ENCODE data around the gene PPP1R14D.

DNA sequence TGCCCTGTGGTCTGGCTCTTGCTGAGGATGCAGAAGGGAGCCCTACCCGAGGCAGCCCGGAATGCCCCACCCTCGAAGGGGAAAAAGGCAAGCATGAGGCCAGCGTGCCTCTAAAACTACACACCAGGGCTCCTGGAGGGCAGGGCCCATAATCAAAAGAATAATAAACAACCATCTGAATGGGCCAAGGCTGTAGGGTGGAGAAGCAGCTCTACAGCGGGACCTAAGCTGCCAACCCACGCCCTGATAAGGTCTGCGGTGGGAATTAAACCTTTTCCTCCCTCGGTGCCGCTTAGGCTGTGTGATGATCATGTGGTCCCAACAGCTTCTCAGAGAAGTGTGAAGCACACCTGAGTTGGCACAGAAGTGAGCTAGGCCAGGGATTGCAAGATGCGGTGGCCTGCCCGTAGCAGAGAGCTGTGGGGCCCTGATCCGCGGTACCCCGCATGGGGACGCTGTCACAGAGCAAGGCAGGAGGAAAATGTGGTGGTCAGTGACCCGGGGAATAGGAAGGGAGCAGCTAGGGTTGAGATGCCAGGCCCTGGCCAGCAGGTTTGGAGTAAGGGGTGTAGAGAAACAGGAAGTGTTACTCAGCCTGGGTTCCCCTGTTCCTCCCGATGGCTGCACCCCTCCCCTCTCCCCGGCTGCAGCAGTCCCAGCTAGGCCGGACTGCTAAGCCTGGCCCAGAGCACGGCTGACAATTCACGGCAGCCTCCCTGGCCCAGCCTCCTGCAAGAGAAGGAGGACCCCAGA lies 59.8 kb downstream of the PPP1R14D start:
- TF ChIP-seq, protein P1, sequence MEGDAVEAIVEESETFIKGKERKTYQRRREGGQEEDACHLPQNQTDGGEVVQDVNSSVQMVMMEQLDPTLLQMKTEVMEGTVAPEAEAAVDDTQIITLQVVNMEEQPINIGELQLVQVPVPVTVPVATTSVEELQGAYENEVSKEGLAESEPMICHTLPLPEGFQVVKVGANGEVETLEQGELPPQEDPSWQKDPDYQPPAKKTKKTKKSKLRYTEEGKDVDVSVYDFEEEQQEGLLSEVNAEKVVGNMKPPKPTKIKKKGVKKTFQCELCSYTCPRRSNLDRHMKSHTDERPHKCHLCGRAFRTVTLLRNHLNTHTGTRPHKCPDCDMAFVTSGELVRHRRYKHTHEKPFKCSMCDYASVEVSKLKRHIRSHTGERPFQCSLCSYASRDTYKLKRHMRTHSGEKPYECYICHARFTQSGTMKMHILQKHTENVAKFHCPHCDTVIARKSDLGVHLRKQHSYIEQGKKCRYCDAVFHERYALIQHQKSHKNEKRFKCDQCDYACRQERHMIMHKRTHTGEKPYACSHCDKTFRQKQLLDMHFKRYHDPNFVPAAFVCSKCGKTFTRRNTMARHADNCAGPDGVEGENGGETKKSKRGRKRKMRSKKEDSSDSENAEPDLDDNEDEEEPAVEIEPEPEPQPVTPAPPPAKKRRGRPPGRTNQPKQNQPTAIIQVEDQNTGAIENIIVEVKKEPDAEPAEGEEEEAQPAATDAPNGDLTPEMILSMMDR (IDR thresholded peaks at IDR 0.05), result no peak
- TF ChIP-seq POLR2AphosphoS5 (IDR thresholded peaks at IDR 0.05; ENCODE audit: low read depth, low read length) (no peak), SIN3A (IDR thresholded peaks at IDR 0.05; ENCODE audit: borderline replicate concordance, insufficient read depth, low read depth, low read length) (no peak)
- TF ChIP-seq, protein P2, sequence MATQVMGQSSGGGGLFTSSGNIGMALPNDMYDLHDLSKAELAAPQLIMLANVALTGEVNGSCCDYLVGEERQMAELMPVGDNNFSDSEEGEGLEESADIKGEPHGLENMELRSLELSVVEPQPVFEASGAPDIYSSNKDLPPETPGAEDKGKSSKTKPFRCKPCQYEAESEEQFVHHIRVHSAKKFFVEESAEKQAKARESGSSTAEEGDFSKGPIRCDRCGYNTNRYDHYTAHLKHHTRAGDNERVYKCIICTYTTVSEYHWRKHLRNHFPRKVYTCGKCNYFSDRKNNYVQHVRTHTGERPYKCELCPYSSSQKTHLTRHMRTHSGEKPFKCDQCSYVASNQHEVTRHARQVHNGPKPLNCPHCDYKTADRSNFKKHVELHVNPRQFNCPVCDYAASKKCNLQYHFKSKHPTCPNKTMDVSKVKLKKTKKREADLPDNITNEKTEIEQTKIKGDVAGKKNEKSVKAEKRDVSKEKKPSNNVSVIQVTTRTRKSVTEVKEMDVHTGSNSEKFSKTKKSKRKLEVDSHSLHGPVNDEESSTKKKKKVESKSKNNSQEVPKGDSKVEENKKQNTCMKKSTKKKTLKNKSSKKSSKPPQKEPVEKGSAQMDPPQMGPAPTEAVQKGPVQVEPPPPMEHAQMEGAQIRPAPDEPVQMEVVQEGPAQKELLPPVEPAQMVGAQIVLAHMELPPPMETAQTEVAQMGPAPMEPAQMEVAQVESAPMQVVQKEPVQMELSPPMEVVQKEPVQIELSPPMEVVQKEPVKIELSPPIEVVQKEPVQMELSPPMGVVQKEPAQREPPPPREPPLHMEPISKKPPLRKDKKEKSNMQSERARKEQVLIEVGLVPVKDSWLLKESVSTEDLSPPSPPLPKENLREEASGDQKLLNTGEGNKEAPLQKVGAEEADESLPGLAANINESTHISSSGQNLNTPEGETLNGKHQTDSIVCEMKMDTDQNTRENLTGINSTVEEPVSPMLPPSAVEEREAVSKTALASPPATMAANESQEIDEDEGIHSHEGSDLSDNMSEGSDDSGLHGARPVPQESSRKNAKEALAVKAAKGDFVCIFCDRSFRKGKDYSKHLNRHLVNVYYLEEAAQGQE (IDR thresholded peaks at IDR 0.05; ENCODE audit: insufficient read depth in 1 of 2, low read depth in 2 of 2, low read length in 1 of 2), result no peak
